Central memory CD8-positive, alpha-beta T cell (primary cell): ENCODE measurements around the gene LINGO3.

Experiments used
- ATAC-seq: fragments of 150-1000 bp; cut with Tn5 transposase; replicated peaks from 2 replicates; pipeline ENCODE4 v1.10.0; 2022; ENCODE audit warnings: mild to moderate bottlenecking, moderate FRiP score, moderate number of reproducible peaks; ENCODE audit not compliant: poor library complexity, severe bottlenecking; ENCODE audit errors: extremely low read depth
- DNase-seq, 2 donors: peaks; one replicate each; pipeline ENCODE4 v3.0.0; 2021; ENCODE audit warnings: low spot score in 2 of 2
- H3K27ac Mint-ChIP-seq: one replicate; pipeline ENCODE4 v1.8.0; 2022; ENCODE audit warnings: low read depth, mild to moderate bottlenecking, moderate library complexity, mixed read lengths
- H3K27me3 Mint-ChIP-seq: one replicate; pipeline ENCODE4 v1.8.0; 2022; ENCODE audit warnings: mixed read lengths
- H3K36me3 Mint-ChIP-seq: one replicate; pipeline ENCODE4 v1.8.0; 2022; ENCODE audit warnings: mild to moderate bottlenecking, moderate library complexity, mixed read lengths; ENCODE audit not compliant: insufficient read depth
- H3K4me1 Mint-ChIP-seq: one replicate; pipeline ENCODE4 v1.8.0; 2022; ENCODE audit warnings: mixed read lengths
- H3K4me3 Mint-ChIP-seq: one replicate; pipeline ENCODE4 v1.8.0; 2022; ENCODE audit warnings: mild to moderate bottlenecking, moderate library complexity, mixed read lengths
- H3K9me3 Mint-ChIP-seq: one replicate; pipeline ENCODE4 v1.8.0; 2022; ENCODE audit warnings: mixed read lengths

Gene LINGO3

GRCh38 chr19:2318923-2319322 lies 11.0 kb upstream of the LINGO3 start:
- no peaks in the 10 kb centered on the region for H3K4me1 Mint-ChIP-seq

GRCh38 chr19:2317756-2318155 lies 9.8 kb upstream of the LINGO3 start:
- Mint-ChIP-seq H3K9me3 (peaks cover 7% of the 10 kb centered on the region), H3K27ac (no peak overlapping the region), H3K4me1 (no peaks in the 10 kb centered on the region), H3K4me3 (no peak overlapping the region), H3K36me3 (peaks cover 4% of the 10 kb centered on the region), H3K27me3 (peaks cover 26% of the 10 kb centered on the region)
- DNase-seq (no peak), ATAC-seq (no peak)

More at GRCh38 chr19:2318923-2319322, 11.0 kb upstream of the LINGO3 start:
- Mint-ChIP-seq H3K36me3 (peaks cover 12% of the 10 kb centered on the region), H3K27me3 (peaks cover 14% of the 10 kb centered on the region), H3K27ac (no peak overlapping the region), H3K4me3 (no peak overlapping the region), H3K9me3 (peaks cover 7% of the 10 kb centered on the region)
- no peak for DNase-seq
- ATAC-seq = no peak

- no peak overlapping the region for H3K27ac Mint-ChIP-seq
- no peak overlapping the region for H3K4me3 Mint-ChIP-seq
- ATAC-seq = no peak
- peaks cover 3% of the 10 kb centered on the region for H3K36me3 Mint-ChIP-seq
- no peaks in the 10 kb centered on the region for H3K4me1 Mint-ChIP-seq
- no peak for DNase-seq
- peaks cover 7% of the 10 kb centered on the region for H3K9me3 Mint-ChIP-seq
- H3K27me3 Mint-ChIP-seq = peaks cover 27% of the 10 kb centered on the region
These were observed 9.3 kb upstream of the LINGO3 start for GRCh38 chr19:2317300-2317699.

- H3K4me3 Mint-ChIP-seq = no peak overlapping the region
- DNase-seq (no peak), ATAC-seq (no peak)
- H3K4me1 Mint-ChIP-seq = no peaks in the 10 kb centered on the region
- peaks cover 28% of the 10 kb centered on the region for H3K27me3 Mint-ChIP-seq
- H3K9me3 Mint-ChIP-seq = peaks cover 7% of the 10 kb centered on the region
- H3K36me3 Mint-ChIP-seq = peaks cover 1% of the 10 kb centered on the region
- no peak overlapping the region for H3K27ac Mint-ChIP-seq
These were observed 7.9 kb upstream of the LINGO3 start for GRCh38 chr19:2315818-2316353.

GRCh38 chr19:2315121-2315817 lies 7.3 kb upstream of the LINGO3 start:
- Mint-ChIP-seq H3K27me3 (peaks cover 34% of the 10 kb centered on the region), H3K4me1 (no peaks in the 10 kb centered on the region), H3K4me3 (no peak overlapping the region), H3K36me3 (peaks cover 1% of the 10 kb centered on the region), H3K9me3 (peaks cover 7% of the 10 kb centered on the region), H3K27ac (no peak overlapping the region)
- DNase-seq (no peak), ATAC-seq (no peak)

- H3K27ac Mint-ChIP-seq = no peak overlapping the region
- no peak overlapping the region for H3K4me3 Mint-ChIP-seq
- H3K4me1 Mint-ChIP-seq = no peaks in the 10 kb centered on the region
- ATAC-seq (no peak), DNase-seq (no peak)
- peaks cover 5% of the 10 kb centered on the region for H3K36me3 Mint-ChIP-seq
- H3K27me3 Mint-ChIP-seq = peaks cover 56% of the 10 kb centered on the region
- peaks cover 7% of the 10 kb centered on the region for H3K9me3 Mint-ChIP-seq
These were observed 5.0 kb upstream of the LINGO3 start for GRCh38 chr19:2312820-2313501.

- peaks cover 68% of the 10 kb centered on the region for H3K27me3 Mint-ChIP-seq
These were observed 3.1 kb upstream of the LINGO3 start for GRCh38 chr19:2311093-2311492.

GRCh38 chr19:2309734-2310362 lies 1.9 kb upstream of the LINGO3 start:
- peaks cover 4% of the 10 kb centered on the region for H3K9me3 Mint-ChIP-seq
- peaks cover 75% of the 10 kb centered on the region for H3K27me3 Mint-ChIP-seq
- no peak overlapping the region for H3K4me3 Mint-ChIP-seq
- no peak overlapping the region for H3K27ac Mint-ChIP-seq
- ATAC-seq = no peak
- peaks cover 8% of the 10 kb centered on the region for H3K36me3 Mint-ChIP-seq
- no peaks in the 10 kb centered on the region for H3K4me1 Mint-ChIP-seq
- no peak for DNase-seq

More at GRCh38 chr19:2311093-2311492, 3.1 kb upstream of the LINGO3 start:
- Mint-ChIP-seq H3K9me3 (peaks cover 7% of the 10 kb centered on the region), H3K4me1 (no peaks in the 10 kb centered on the region), H3K36me3 (peaks cover 7% of the 10 kb centered on the region), H3K27ac (no peak overlapping the region), H3K4me3 (no peak overlapping the region)
- DNase-seq (no peak), ATAC-seq (no peak)

- no peak overlapping the region for H3K27ac Mint-ChIP-seq
- H3K4me3 Mint-ChIP-seq = no peak overlapping the region
- peaks cover 8% of the 10 kb centered on the region for H3K4me1 Mint-ChIP-seq
- peaks cover 76% of the 10 kb centered on the region for H3K27me3 Mint-ChIP-seq
- no peaks in the 10 kb centered on the region for H3K9me3 Mint-ChIP-seq
- no peak for DNase-seq
- no peak for ATAC-seq
- H3K36me3 Mint-ChIP-seq = peaks cover 10% of the 10 kb centered on the region
These were observed 389 bp downstream of the LINGO3 start for GRCh38 chr19:2307518-2308012.

- Mint-ChIP-seq H3K27ac (no peak overlapping the region), H3K27me3 (peaks cover 78% of the 10 kb centered on the region), H3K36me3 (peaks cover 10% of the 10 kb centered on the region), H3K4me1 (peaks cover 8% of the 10 kb centered on the region), H3K4me3 (no peak overlapping the region), H3K9me3 (no peaks in the 10 kb centered on the region)
- ATAC-seq (no peak), DNase-seq (no peak)
These were observed 983 bp downstream of the LINGO3 start for GRCh38 chr19:2306971-2307370.

GRCh38 chr19:2306281-2306806 lies 1.6 kb downstream of the LINGO3 start:
- Mint-ChIP-seq H3K4me3 (no peak overlapping the region), H3K36me3 (peaks cover 10% of the 10 kb centered on the region), H3K27ac (no peak overlapping the region), H3K4me1 (peaks cover 8% of the 10 kb centered on the region), H3K27me3 (peaks cover 78% of the 10 kb centered on the region), H3K9me3 (no peaks in the 10 kb centered on the region)
- DNase-seq (no peak), ATAC-seq (no peak)

GRCh38 chr19:2305452-2306280 lies 2.3 kb downstream of the LINGO3 start:
- Mint-ChIP-seq H3K27me3 (peaks cover 75% of the 10 kb centered on the region), H3K36me3 (peaks cover 11% of the 10 kb centered on the region), H3K9me3 (no peaks in the 10 kb centered on the region), H3K4me3 (no peak overlapping the region), H3K27ac (no peak overlapping the region), H3K4me1 (peaks cover 8% of the 10 kb centered on the region)
- no peak for DNase-seq
- no peak for ATAC-seq
